NCI-H187 (cell line): ENCODE results near the gene MISP.

ENCODE experiments used
- DNase-seq, 2 experiments: peaks; one replicate each; lab custom pipeline; 2025; lab: John Stamatoyannopoulos, UW

The MISP gene

DNA sequence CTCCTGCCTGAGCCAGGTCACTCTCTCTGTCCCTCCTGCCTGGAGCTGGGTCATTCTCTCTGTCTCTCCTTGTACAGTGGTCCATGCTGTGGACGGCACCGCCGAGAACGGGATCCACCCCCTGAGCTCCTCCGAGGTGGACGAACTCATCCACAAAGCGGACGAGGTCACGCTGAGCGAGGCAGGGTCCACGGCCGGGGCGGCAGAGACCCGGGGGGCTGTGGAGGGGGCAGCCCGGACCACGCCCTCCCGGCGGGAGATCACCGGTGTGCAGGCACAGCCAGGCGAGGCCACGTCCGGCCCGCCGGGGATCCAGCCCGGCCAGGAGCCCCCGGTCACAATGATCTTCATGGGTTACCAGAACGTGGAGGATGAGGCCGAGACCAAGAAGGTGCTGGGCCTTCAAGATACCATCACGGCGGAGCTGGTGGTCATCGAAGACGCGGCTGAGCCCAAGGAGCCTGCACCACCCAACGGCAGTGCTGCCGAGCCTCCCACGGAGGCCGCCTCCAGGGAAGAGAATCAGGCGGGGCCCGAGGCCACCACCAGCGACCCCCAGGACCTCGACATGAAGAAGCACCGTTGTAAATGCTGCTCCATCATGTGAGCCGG is 4.6 kb upstream of the MISP start:
- no peak for DNase-seq

DNA sequence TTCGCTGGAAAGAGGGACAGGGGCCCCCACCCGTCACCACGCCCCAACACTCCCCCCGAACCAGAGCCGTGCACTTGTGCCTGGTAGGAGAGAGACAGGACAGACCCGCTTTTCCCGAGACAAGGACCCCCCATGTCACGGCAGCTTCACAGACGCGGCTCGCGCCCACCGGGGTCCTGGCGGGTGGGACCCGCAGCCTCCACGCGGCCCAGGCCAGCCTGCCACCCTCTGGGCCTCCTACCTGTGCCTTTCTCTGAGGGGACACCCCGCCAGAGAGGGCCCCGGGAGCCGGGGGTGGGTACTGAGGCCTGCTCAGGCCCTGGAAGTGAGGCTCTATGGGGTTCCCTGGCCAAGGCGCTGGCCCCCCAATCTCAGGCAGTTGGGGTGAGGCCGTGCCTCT is 4.0 kb upstream of the MISP start:
- DNase-seq = no peak

DNA sequence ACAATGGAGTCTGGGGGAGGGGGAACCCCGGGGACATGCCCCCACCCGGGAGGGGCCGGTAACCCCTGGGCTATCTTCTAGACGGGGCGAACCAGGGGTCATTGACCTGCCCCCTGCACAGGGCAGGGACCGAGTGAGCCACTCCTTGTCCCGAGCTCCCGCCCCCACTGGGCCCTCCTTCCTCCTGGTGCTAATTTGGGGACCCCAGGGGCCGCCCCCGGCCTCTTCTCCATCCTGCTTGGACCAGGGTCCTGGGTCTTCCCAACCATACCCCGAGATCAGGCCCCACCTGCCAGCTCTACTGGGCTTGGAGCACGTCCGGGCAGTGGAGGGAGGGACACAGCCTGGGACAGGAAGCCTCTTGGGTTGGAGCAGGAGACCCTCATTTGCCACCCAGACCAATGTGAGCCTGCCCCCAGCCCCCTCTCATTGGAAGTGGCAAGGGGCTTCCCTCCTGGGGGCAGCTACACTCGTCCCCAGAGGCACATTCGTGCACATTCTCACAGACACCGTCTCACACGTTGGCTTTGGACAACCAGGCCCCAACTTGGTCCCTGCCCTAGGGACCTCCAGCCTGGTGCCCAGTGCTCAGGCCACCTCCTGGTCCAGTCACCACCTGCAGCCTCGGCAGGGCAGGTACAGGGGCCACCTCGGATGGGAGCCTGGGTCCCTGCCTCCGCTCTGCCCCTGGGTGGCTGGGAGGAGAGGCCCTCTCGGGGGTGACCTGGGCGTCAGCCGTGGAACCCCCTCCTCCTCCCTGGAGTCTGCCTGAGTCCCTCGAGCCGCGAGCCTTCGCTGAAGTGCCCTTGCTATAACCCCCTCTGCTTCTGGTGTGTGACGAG is 3.3 kb upstream of the MISP start:
- DNase-seq = no peak

DNA sequence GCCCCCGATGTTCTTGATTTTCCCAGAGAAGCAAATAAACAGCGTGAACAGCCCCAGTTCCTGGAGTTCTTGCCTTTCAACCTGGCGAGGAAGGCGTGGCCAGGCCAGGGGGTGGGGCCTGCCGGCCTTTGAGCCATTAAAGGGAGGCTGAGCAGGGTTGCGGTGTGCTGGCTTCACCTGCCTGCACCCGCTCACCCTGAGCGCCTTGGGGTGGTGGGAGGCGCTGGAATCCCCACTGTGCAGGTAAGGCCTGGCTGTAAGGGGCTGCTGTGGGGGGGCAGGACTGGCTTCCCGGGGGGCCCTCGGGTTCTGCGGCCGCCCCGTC is 2.7 kb upstream of the MISP start:
- no peak for DNase-seq

DNA sequence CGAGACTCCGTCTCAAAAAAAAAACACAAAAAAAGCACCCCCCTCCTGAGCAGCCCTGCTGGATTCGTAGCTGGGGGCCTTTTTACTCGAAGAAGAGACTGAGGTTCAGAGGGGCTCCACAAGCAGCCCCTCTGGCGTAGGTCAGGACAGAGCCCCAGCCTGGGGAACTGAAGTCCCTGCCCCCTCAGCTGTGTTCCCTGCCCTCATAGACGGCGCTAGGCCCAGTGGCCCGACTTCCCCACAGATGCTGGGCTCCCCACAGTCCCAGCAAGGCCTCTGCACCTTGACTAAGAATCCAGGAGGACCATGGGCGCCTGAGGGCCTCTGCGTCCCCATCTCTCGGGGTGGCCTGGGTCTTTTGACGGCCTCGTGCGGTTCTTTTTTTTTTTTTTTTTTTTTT is 1.1 kb upstream of the MISP start:
- DNase-seq = no peak

DNA sequence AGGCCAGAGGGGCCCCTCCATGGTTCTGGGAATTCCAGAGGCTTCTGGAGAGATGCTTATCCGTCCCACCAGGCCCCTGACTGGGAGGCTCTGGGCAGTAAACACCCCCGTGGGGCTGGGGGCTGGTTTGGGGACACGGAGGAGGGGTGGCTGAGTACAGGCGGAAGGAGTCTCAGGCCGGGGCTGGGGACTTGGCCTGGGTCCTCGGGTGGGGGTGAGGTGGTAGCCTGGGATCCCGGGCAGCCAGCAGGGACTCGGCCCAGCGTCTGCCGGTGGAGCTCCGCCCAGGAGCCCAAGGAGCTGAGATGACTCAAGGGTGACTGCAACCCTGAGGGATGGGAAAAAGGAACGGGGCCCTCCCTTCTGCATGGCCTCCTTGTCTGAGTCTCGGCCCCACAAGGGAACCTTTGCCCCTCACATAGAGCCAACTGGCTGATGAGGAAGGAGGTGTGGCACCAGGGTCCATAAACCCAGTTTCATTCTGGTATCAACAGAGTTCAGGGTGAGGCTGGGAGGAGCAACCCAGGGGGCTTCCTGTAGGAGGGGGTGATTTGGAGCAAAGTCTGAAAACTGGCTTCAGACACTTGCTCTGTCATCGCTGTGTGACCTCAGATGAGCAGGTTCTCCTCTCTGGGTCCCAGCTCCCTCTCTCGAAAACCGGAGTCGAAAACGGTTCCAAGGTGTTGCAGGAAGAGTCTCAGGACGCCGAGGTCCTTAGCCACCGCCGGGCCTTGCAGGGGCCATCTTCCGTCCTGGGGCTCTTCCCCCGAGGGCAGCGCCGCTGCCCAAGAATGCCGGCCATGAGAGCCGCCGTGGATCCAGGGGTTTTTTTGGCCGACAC is 809 bp downstream of the MISP start:
- no peak for DNase-seq

DNA sequence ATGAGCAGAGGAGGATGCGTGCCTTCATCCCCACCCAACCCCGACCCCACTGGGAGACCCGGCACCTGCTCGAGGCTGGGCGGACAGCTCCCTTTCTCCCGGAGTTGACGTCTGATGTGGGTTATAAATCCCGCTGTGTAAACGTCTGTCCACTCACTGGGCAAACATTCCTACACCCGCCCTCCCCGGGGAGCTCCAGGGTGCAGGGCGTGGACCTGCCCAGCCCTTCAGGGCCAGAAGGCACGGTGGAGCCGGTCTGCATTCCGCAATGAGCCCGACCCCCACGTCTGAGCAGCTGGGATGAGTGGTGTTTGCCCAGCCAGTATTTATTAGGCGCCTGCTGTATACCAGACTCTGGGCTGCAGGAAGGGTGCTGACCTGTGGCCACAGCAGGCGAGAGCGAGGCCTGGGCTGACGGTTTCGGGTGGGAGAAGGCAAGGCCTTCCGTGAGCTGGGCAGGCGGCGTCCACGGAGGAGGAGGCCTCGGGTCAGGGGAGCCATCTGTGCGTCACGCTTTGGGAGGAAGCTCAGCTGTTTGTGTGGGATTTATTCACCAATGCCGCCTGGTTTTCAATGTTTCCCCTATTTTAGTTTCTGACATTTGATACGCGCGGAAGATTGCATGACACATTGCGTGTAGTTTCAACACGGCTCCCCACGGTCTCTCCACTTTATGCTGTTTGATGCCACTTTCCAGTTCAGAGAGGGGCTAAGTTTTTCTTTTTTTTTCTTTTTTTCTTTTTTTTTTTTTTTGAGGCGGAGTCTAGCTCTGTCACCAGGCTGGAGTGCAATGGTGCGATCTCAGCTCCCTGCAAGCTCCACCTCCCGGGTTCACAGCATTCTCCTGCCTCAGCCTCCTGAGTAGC is 2.0 kb downstream of the MISP start:
- no peak for DNase-seq

DNA sequence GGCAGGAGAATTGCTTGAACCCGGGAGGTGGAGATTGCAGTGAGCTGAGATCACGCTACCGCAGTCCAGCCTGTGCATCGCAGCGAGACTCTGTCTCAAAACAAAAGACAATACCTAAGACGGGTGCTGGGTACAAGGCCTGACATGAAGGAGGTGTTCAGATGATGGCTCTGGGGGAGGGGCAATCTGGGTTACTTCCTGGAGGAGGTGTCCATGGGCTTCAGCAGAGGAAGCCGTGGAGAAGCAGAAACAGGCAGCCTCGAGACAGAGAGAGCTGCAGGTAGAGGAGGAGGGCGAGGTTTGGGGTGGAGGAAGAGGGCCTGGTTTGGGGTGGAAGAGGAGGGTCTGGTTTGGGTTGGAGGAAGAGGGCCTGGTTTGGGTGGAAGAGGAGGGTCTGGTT is 3.6 kb downstream of the MISP start:
- no peak for DNase-seq

DNA sequence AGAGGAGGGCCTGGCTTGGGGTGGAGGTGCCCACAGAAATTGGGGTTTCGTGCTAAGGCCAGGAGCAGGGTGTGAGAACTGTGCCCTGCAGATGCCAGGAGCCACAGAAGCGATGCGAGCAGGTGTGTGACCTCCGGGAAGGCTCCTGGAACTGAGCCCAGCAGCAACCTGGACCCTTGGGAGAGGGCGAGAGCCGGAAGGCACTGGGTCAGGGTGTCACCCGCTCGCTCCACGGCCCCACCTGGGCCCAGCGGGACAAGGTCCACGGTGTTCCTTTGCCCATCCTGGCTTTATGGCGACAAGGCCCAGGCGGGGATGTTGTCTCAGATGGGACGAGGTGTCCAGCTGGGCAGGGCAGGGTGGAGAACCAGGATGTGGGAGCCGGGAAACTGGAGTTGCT is 4.2 kb downstream of the MISP start:
- DNase-seq = no peak

DNA sequence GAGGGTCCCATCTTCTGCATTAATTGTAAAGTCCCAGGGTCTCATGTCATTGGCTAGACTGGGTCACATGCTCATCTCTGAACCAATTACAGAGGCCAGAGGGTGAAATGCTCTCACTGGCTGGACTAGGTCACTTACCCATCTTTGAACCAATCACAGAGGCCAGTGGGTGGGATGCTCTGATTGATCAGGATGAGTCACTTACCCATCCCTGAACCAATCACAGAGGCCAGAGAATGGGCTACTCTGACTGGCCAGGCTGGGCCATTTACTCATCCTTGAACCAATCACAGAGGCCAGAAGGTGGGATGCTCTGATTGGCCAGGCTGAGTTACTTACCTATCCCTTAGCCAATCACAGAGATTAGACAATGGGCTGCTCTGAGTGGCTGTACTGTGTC is 5.3 kb downstream of the MISP start:
- DNase-seq = no peak

DNA sequence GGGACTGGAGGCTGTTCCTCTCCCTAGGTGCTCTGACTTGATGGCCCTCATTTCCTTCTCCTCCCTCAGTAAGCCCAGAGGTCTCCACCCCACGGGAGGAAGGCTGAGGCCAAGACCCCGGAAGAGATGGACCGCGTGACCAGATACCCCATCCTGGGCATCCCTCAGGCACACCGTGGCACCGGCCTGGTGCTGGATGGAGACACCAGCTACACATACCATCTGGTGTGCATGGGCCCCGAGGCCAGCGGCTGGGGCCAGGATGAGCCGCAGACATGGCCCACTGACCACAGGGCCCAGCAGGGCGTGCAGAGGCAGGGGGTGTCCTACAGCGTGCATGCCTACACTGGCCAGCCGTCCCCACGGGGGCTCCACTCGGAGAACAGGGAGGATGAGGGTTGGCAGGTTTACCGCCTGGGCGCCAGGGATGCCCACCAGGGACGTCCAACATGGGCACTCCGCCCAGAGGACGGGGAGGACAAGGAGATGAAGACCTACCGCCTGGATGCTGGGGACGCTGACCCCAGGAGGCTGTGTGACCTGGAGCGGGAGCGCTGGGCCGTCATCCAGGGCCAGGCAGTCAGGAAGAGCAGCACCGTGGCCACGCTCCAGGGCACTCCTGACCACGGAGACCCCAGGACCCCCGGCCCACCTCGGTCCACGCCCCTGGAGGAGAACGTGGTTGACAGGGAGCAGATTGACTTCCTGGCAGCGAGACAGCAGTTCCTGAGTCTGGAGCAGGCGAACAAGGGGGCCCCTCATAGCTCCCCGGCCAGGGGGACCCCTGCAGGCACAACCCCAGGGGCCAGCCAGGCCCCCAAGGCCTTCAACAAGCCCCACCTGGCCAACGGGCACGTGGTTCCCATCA is 6.1 kb downstream of the MISP start:
- DNase-seq = no peak

DNA sequence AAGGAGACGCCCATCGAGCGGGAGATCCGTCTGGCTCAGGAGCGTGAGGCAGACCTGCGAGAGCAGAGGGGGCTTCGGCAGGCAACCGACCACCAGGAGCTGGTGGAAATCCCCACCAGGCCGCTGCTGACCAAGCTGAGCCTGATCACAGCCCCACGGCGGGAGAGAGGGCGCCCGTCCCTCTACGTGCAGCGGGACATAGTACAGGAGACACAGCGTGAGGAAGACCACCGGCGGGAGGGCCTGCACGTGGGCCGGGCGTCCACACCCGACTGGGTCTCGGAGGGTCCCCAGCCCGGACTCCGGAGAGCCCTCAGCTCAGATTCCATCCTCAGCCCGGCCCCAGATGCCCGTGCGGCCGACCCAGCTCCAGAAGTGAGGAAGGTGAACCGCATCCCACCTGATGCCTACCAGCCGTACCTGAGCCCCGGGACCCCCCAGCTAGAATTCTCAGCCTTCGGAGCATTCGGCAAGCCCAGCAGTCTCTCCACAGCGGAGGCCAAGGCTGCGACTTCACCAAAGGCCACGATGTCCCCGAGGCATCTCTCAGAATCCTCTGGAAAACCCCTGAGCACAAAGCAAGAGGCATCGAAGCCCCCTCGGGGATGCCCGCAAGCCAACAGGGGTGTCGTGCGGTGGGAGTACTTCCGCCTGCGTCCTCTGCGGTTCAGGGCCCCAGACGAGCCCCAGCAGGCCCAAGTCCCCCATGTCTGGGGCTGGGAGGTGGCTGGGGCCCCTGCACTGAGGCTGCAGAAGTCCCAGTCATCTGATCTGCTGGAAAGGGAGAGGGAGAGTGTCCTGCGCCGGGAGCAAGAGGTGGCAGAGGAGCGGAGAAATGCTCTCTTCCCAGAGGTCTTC is 7.1 kb downstream of the MISP start:
- no peak for DNase-seq

DNA sequence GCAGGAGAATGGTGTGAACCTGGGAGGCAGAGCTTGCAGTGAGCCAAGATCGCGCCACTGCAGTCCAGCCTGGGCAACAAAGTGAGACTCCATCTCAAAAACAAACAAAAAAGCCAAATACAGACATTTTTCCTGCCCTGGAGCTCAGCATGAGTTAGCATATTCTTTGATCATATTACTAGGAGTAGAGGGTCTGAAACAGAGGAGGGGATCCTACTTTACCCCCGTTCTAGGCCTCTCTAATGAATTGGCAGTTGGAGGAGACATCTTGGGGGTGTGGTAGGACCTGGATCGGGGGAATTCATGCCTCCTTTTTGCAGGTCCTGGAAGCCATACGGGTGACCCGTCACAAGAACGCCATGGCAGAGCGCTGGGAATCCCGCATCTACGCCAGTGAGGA is 12.3 kb downstream of the MISP start:
- no peak for DNase-seq

DNA sequence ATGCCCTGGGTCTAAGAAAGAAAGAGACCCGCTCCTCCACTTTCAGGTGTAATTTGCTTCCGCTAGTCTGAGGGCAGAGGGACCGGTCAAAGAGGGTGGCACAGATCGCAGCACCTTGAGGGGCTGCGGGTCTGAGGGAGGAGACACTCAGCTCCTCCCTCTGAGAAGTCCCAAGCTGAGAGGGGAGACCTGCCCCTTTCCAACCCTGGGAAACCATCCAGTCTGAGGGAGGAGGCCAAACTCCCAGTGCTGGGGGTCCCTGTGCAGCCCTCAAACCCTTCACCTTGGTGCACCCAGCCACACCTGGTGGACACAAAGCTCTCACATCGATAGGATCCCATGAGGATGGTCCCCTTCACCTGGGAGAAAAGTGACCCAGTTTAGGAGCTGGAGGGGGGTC is 13.0 kb downstream of the MISP start:
- no peak for DNase-seq

DNA sequence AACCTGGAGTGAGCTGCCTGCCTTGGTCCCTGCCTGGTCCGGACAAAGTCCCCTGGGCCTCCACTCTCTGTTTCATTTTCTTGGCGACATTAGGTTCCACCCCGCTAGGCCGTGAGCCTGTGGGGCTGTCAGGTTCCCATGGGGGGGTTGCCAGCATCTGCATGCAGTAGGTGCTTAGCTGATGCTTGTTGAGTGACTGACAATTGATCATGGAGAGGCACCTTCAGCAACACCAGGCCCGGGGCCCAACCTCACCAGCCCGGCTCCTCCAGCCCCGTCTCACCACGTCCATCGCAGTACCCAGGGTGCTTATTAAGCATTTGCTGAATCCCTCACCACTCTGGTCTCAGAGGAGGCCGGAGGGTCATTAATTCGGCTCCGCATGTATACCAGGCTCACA is 13.4 kb downstream of the MISP start:
- DNase-seq = no peak

DNA sequence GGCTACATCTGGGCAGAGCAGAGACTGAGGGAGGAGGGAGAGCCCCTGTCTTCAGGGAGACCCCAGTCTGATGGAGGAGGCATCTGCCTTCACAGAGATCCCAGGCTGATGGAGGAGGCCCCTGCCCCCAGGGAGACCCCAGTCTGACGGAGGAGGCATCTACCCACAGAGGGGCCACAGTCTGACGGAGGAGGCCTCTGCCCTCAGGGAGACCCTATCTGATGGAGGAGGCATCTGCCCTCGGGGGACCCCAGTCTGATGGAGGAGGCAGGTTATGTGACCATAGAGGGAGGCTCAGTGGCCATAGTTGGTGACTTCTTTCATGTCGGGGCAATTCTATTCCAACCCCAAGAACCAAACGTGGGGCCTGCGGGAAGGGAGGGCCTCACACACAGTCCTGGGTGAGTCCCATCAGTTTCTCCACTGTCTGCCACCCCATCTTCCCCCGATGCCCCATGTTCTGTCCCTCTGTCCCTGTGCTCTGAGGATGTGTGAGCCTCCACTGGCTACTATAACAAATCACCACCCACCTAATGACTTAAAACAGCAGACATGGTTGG is 14.3 kb downstream of the MISP start:
- DNase-seq = no peak

DNA sequence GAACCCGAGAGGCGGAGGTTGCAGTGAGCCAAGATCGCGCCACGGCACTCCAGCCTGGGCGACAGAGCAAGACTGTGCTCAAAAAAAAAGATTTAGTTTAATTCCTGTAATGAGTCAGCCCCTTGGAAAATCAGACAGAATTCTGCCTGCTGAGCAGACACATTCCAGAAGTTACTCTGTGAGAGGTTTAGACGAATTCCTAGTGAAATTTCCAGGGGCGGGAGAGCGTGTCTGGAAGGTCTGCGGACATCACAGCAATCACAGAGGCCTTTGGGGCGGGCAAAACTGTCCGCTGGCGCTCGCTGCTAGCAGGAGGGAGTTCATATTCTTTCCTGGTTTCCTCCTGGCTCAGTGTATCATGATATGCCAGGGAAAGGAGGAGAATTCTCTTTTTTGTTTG is 17.5 kb downstream of the MISP start:
- no peak for DNase-seq

DNA sequence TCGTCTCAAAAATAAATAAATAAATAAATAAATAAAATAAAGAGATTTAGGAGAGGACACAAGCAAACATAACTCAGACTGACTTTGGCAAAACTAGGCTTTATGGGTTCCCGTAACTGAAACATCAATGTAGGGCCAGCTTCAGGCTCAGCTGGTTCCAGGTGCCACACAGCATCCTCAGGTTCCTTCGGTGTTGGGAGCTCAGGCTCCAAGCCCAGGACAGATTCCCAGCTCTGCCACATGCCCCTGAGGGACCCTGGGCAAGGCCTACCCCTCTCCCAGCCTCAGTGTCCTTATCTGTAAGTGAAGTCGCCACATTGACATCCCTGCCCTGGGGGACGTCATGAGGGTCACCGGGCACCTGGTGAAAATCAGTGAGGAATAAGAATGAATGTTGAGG is 18.7 kb downstream of the MISP start:
- no peak for DNase-seq

DNA sequence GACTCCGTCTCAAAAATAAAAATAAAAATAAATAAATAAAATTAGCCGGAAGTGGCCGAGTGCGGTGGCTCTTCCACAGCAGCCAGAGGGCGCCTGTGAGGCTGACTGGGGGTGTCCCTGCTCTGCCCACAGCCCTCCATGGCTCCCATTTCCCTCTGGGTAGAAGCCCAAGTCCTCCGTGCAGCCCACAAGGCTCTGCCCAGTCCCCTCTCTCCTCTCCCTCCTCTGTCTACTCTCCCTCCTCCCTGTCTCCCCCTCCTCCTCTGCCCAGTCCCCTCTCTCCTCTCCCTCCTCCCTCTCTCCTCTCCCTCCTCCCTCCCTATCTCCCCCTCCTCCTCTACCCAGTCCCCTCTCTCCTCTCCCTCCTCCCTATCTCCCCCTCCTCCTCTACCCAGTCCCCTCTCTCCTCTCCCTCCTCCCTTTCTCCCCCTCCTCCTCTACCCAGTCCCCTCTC is 20.4 kb downstream of the MISP start:
- DNase-seq = no peak

DNA sequence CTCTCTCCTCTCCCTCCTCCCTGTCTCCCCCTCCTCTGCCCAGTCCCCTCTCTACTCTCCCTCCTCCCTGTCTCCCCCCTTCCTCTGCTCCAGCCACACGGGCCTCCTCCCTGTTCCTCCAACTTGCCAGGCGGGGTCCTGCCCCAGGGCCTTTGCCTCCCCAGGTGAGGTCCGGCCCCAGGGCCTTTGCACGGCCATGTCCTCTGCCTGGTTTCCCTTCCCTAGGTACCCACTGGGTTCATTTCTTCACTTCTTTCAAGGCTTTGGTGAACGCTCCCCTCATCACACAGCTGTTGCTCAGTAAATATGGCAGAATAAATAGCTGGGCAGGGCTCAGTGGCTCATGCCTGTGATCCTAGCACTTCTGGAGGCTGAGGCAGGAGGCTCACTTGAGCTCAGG is 21.2 kb downstream of the MISP start:
- no peak for DNase-seq
